Measurements from ENCODE around the gene ZFP69.
"Not testable (repeated sequence)": the region's sequence is repeated elsewhere in the genome, so short reads cannot be mapped to it uniquely, and the experiment has no call there.

The ZFP69 gene

GRCh38 chr1:40454873-40455272, 22.2 kb upstream of the ZFP69 start:
- H3K4me3 ChIP-seq (ENCODE audit: low read length): no peak overlapping the region; the same call in 1 of the 2 replicates
- peaks cover 4% of the 10 kb centered on the region; the same call in 1 of the 2 replicates for H3K4me1 ChIP-seq (ENCODE audit: insufficient read depth, low read length)
- no peaks in the 10 kb centered on the region for H3K27me3 ChIP-seq (ENCODE audit: insufficient read depth, low read length)
- peaks cover 59% of the 10 kb centered on the region for H3K36me3 ChIP-seq (ENCODE audit: insufficient read depth, low read depth, low read length)
- H3K27ac ChIP-seq (ENCODE audit: low read length): no peak overlapping the region
- no peak overlapping the region for H3K9ac ChIP-seq (ENCODE audit: low read depth, low read length)
- peaks cover 58% of the 10 kb centered on the region for H3K9me3 ChIP-seq (ENCODE audit: insufficient read depth, low read depth, low read length)

- H3K4me1 ChIP-seq (ENCODE audit: insufficient read depth, low read length): no peaks in the 10 kb centered on the region
- no peaks in the 10 kb centered on the region for H3K27me3 ChIP-seq (ENCODE audit: insufficient read depth, low read length)
- H3K36me3 ChIP-seq (ENCODE audit: insufficient read depth, low read depth, low read length): peaks cover 84% of the 10 kb centered on the region
- no peak overlapping the region for H3K27ac ChIP-seq (ENCODE audit: low read length)
- H3K9me3 ChIP-seq (ENCODE audit: insufficient read depth, low read depth, low read length): peaks cover 96% of the 10 kb centered on the region
- H3K9ac ChIP-seq (ENCODE audit: low read depth, low read length): no peak overlapping the region
- H3K4me3 ChIP-seq (ENCODE audit: low read length): no peak overlapping the region; the same call in 1 of the 2 replicates
Measured at GRCh38 chr1:40462956-40463590, 14.0 kb upstream of the ZFP69 start.

DNA sequence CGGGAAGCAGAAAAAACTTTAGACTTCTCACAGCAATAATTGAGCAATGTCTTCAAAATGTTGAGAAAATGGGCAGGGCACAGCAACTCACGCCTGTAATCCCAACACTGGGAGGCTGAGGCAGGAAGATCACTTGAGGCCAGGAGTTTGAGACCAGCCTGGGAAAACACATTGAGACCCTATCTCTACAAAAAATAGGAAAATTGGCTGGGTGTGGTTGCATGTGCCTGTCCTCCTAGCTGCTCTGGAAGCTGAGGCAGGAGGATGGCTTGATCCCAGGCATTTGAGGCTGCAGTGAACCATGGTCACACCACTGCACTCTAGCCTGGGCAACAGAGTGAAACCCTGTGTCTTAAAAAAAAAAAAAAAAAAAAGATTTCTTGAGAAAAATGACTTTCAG, 7.8 kb upstream of the ZFP69 start:
- Histone ChIP-seq H3K9ac (ENCODE audit: low read depth, low read length) (no peak overlapping the region), H3K4me1 (ENCODE audit: insufficient read depth, low read length) (no peaks in the 10 kb centered on the region), H3K27ac (ENCODE audit: low read length) (no peak overlapping the region), H3K36me3 (ENCODE audit: insufficient read depth, low read depth, low read length) (peaks cover 30% of the 10 kb centered on the region), H3K4me3 (ENCODE audit: low read length) (no peak overlapping the region), H3K9me3 (ENCODE audit: insufficient read depth, low read depth, low read length) (peaks cover 76% of the 10 kb centered on the region), H3K27me3 (ENCODE audit: insufficient read depth, low read length) (no peaks in the 10 kb centered on the region)

DNA sequence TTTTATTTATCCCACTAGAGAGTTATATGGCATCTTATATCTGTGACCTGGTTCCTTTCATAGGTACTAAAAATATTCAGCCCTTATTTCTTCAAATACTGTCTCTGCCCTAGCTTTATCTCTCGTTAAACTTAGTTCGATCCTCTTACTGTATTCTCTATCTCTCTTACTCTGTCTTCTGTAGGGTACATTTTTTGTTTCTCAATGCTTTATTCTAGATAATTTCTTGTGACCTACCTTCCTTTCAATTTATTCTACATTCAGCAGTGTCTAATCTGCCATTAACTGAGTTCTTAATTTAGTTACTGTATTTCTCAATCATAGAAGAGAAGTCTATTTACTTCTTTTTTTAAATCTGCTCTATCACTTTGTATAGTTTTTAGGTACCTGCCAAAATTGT, 1.8 kb upstream of the ZFP69 start:
- Histone ChIP-seq H3K9me3 (ENCODE audit: insufficient read depth, low read depth, low read length) (peaks cover 27% of the 10 kb centered on the region), H3K27ac (ENCODE audit: low read length) (no peak overlapping the region), H3K4me3 (ENCODE audit: low read length) (no peak overlapping the region), H3K4me1 (ENCODE audit: insufficient read depth, low read length) (no peaks in the 10 kb centered on the region), H3K9ac (ENCODE audit: low read depth, low read length) (no peak overlapping the region), H3K36me3 (ENCODE audit: insufficient read depth, low read depth, low read length) (no peaks in the 10 kb centered on the region), H3K27me3 (ENCODE audit: insufficient read depth, low read length) (peaks cover 9% of the 10 kb centered on the region; the same call in 1 of the 2 replicates)

GRCh38 chr1:40477678-40478053, 576 bp downstream of the ZFP69 start:
- Histone ChIP-seq H3K27me3 (ENCODE audit: insufficient read depth, low read length) (peaks cover 9% of the 10 kb centered on the region; the same call in 1 of the 2 replicates), H3K9ac (ENCODE audit: low read depth, low read length) (peak overlapping the region; percentile 77; the same call in 1 of the 2 replicates), H3K36me3 (ENCODE audit: insufficient read depth, low read depth, low read length) (no peaks in the 10 kb centered on the region; the same call in 1 of the 2 replicates), H3K4me1 (ENCODE audit: insufficient read depth, low read length) (no peaks in the 10 kb centered on the region), H3K27ac (ENCODE audit: low read length) (no peak overlapping the region), H3K4me3 (ENCODE audit: low read length) (peak overlapping the region; percentile 88), H3K9me3 (ENCODE audit: insufficient read depth, low read depth, low read length) (peaks cover 18% of the 10 kb centered on the region)

DNA sequence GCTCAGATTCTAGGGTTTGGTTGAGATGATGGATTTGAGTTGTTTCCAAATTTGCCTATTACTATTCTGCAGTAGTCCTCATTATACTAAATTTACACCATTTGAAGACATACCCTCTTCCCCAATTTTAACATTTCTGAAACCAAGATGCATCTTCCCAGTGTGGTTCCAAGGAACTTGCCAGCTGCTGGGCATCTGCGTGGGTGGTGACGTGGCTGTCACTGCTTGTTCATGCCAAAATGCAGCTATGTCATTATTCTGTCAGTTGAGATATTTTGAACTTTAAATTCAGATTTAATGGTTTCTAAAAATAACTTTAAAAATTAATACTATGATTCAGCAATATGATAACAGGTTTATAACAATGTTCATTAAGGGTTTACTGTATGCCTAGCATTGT, 1.2 kb downstream of the ZFP69 start:
- H3K9ac ChIP-seq (ENCODE audit: low read depth, low read length): no peak overlapping the region
- no peak overlapping the region for H3K27ac ChIP-seq (ENCODE audit: low read length)

DNA sequence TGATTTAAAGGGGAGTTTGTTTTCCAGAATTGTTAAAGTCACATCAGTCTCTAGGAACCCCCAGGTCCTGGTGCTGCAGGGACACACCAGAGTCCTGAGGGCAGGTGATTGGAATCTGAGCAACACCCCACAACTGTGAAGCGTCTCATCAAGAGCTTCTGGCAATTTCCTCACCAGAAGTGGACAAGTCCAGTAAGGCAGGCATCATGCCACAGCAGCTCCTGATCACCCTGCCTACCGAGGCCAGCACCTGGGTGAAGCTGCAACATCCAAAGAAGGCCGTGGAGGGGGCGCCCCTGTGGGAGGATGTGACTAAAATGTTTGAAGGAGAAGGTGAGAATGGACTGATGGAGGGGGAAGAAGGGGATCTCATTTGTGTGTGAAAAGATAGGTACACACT, 2.1 kb downstream of the ZFP69 start:
- Histone ChIP-seq H3K4me3 (ENCODE audit: low read length) (no peak overlapping the region), H3K9me3 (ENCODE audit: insufficient read depth, low read depth, low read length) (peaks cover 9% of the 10 kb centered on the region), H3K4me1 (ENCODE audit: insufficient read depth, low read length) (no peaks in the 10 kb centered on the region), H3K36me3 (ENCODE audit: insufficient read depth, low read depth, low read length) (no peaks in the 10 kb centered on the region; the same call in 1 of the 2 replicates), H3K9ac (ENCODE audit: low read depth, low read length) (no peak overlapping the region), H3K27ac (ENCODE audit: low read length) (no peak overlapping the region), H3K27me3 (ENCODE audit: insufficient read depth, low read length) (peaks cover 9% of the 10 kb centered on the region; the same call in 1 of the 2 replicates)

More for the DNA sequence above, 1.2 kb downstream of the ZFP69 start:
- peaks cover 9% of the 10 kb centered on the region; the same call in 1 of the 2 replicates for H3K27me3 ChIP-seq (ENCODE audit: insufficient read depth, low read length)
- H3K4me3 ChIP-seq (ENCODE audit: low read length): peak overlapping the region; percentile 88; the same call in 1 of the 2 replicates
- H3K4me1 ChIP-seq (ENCODE audit: insufficient read depth, low read length): no peaks in the 10 kb centered on the region
- peaks cover 12% of the 10 kb centered on the region for H3K9me3 ChIP-seq (ENCODE audit: insufficient read depth, low read depth, low read length)
- no peaks in the 10 kb centered on the region; the same call in 1 of the 2 replicates for H3K36me3 ChIP-seq (ENCODE audit: insufficient read depth, low read depth, low read length)

- peaks cover 60% of the 10 kb centered on the region for H3K9me3 ChIP-seq (ENCODE audit: insufficient read depth, low read depth, low read length)
- H3K27ac ChIP-seq (ENCODE audit: low read length): no peak overlapping the region
- H3K36me3 ChIP-seq (ENCODE audit: insufficient read depth, low read depth, low read length): peaks cover 38% of the 10 kb centered on the region
- no peak overlapping the region for H3K9ac ChIP-seq (ENCODE audit: low read depth, low read length)
- no peaks in the 10 kb centered on the region for H3K27me3 ChIP-seq (ENCODE audit: insufficient read depth, low read length)
- H3K4me3 ChIP-seq (ENCODE audit: low read length): no peak overlapping the region
- H3K4me1 ChIP-seq (ENCODE audit: insufficient read depth, low read length): no peaks in the 10 kb centered on the region
Measured at GRCh38 chr1:40495315-40495903, 18.3 kb downstream of the ZFP69 start.

DNA sequence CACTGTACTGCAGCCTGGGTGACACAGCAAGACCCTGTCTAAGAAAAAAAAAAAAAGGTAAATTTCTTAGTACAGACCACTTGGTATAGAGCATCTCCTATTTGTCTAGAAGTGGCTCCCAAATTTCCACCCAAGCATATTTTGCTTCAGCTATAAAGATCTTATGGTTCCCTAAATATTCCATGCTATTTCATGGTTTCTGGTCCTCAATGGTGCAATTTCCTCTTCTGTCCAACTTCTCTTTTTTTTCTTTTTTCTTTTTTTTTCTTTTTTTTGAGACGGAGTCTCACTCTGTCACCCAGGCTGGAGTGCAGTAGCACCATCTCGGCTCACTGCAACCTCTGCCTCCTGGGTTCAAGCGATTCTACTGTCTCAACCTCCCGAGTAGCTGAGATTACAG, 25.6 kb downstream of the ZFP69 start:
- not testable (repeated sequence) for H3K4me3 ChIP-seq (ENCODE audit: low read length); H3K36me3 ChIP-seq (ENCODE audit: insufficient read depth, low read depth, low read length); H3K4me1 ChIP-seq (ENCODE audit: insufficient read depth, low read length); H3K9ac ChIP-seq (ENCODE audit: low read depth, low read length); H3K27me3 ChIP-seq (ENCODE audit: insufficient read depth, low read length); H3K27ac ChIP-seq (ENCODE audit: low read length)
- peaks cover 47% of the 10 kb centered on the region for H3K9me3 ChIP-seq (ENCODE audit: insufficient read depth, low read depth, low read length)

GRCh38 chr1:40507973-40508372, 30.9 kb downstream of the ZFP69 start:
- Histone ChIP-seq H3K27ac (ENCODE audit: low read length) (no peak overlapping the region), H3K4me3 (ENCODE audit: low read length) (peak overlapping the region; percentile 82), H3K9me3 (ENCODE audit: insufficient read depth, low read depth, low read length) (peaks cover 9% of the 10 kb centered on the region; the same call in 1 of the 2 replicates), H3K27me3 (ENCODE audit: insufficient read depth, low read length) (peaks cover 20% of the 10 kb centered on the region), H3K4me1 (ENCODE audit: insufficient read depth, low read length) (no peaks in the 10 kb centered on the region), H3K9ac (ENCODE audit: low read depth, low read length) (peak overlapping the region; percentile 79; the same call in 1 of the 2 replicates), H3K36me3 (ENCODE audit: insufficient read depth, low read depth, low read length) (no peaks in the 10 kb centered on the region)

GRCh38 chr1:40508375-40509341, 31.6 kb downstream of the ZFP69 start, which contains the start of gene EXO5:
Gene EXO5, plus strand, starts transcription at chr1:40508767. Its CDS starts 5,778 bp downstream, at chr1:40514545.
- peak within 1 kb of the TSS; percentile 82 for H3K4me3 ChIP-seq (ENCODE audit: low read length)
- H3K36me3 ChIP-seq (ENCODE audit: insufficient read depth, low read depth, low read length): no peaks in the 10 kb centered on the region
- H3K9me3 ChIP-seq (ENCODE audit: insufficient read depth, low read depth, low read length): peaks cover 7% of the 10 kb centered on the region; the same call in 1 of the 2 replicates
- peak within 1 kb of the TSS; percentile 79 for H3K9ac ChIP-seq (ENCODE audit: low read depth, low read length)
- H3K27ac ChIP-seq (ENCODE audit: low read length): no peak within 1 kb of the TSS
- H3K4me1 ChIP-seq (ENCODE audit: insufficient read depth, low read length): no peaks in the 10 kb centered on the region
- peaks cover 20% of the 10 kb centered on the region for H3K27me3 ChIP-seq (ENCODE audit: insufficient read depth, low read length)

Data from iPS-20b (cell line).